H1 (cell line): ENCODE results near the gene NTPCR. TPM values are rescaled to one million over a fixed set of nuclear protein-coding genes. Genes with fewer than 3 reads are reported as not detected.

Source experiments
- CTCF ChIA-PET: fragments of 300-600 bp; sonication (Branson Sonifier 250); formaldehyde crosslinking; loops from one replicate; lab custom pipeline; 2021; ENCODE audit not compliant: partially characterized antibody; lab: Charles Lee
- POLR2A ChIA-PET: fragments of 300-600 bp; sonication (Branson Sonifier 250); formaldehyde crosslinking; loops from one replicate; lab custom pipeline; 2021; ENCODE audit warnings: inconsistent platforms; ENCODE audit not compliant: partially characterized antibody; lab: Charles Lee
- DNase-seq, 2 experiments: peaks; one replicate each; pipeline versions ENCODE4 v3.0.0 to v3.0.0-alpha.2; 2010 to 2022; ENCODE audit warnings: low spot score in 2 of 2, low read depth in 1 of 2, mixed read lengths in 1 of 2
- FAIRE-seq: peaks from 2 replicates; lab custom pipeline; 2011; peaks lifted over from hg19 to GRCh38; lab: Jason Lieb, UNC
- H2AFZ ChIP-seq: 2 replicates; pipeline ENCODE4 v1.8.1; 2012; ENCODE audit warnings: low read length, inconsistent platforms
- H2AK5ac ChIP-seq: 2 replicates; pipeline ENCODE4 v1.6.1; 2013; ENCODE audit warnings: low read depth, low read length
- H2BK120ac ChIP-seq: replicated peaks from 2 replicates; pipeline ENCODE3; 2013; ENCODE audit warnings: low read depth, low read length, inconsistent platforms
- H2BK12ac ChIP-seq: 2 replicates; pipeline ENCODE4 v1.6.1; 2013; ENCODE audit warnings: low read depth, low read length
- H2BK15ac ChIP-seq: 2 replicates; pipeline ENCODE4 v1.6.1; 2013; ENCODE audit warnings: low read length
- H2BK20ac ChIP-seq: 2 replicates; pipeline ENCODE4 v1.6.1; 2013; ENCODE audit warnings: low read length
- H2BK5ac ChIP-seq: 2 replicates; pipeline ENCODE4 v1.6.1; 2013; ENCODE audit warnings: low read depth, low read length
- H3K14ac ChIP-seq: 2 replicates; pipeline ENCODE4 v1.6.1; 2013; ENCODE audit warnings: inconsistent platforms; ENCODE audit not compliant: insufficient read length
- H3K18ac ChIP-seq: 2 replicates; pipeline ENCODE4 v1.6.1; 2013; ENCODE audit warnings: low read length; ENCODE audit errors: extremely low read depth
- H3K23ac ChIP-seq: 2 replicates; pipeline ENCODE4 v1.6.1; 2013; ENCODE audit warnings: inconsistent platforms; ENCODE audit not compliant: insufficient read length
- H3K23me2 ChIP-seq: 2 replicates; pipeline ENCODE4 v1.6.1; 2013; ENCODE audit warnings: low read depth, low read length
- H3K27ac ChIP-seq: 2 replicates; pipeline ENCODE4 v1.6.1; 2011; ENCODE audit warnings: low read depth, low read length, inconsistent platforms
- H3K27me3 ChIP-seq, 4 experiments: replicated peaks in 1 of 4; 1 replicate in 1 of 4; 2 replicates in 3 of 4; pipeline versions ENCODE4 v1.6.1 to v1.8.1; 2011 to 2013; ENCODE audit warnings: low read length in 3 of 4, mild to moderate bottlenecking in 3 of 4, inconsistent platforms in 2 of 4, mixed read lengths in 2 of 4, moderate library complexity in 1 of 4; ENCODE audit not compliant: control insufficient read depth in 3 of 4, insufficient read depth in 3 of 4; ENCODE audit errors: extremely low read depth in 1 of 4
- H3K36me3 ChIP-seq, 4 experiments: 2 replicates each; pipeline versions ENCODE4 v1.6.1 to v1.8.1; 2011 to 2013; ENCODE audit warnings: mild to moderate bottlenecking in 4 of 4, low read length in 3 of 4, moderate library complexity in 2 of 4, control low read depth in 1 of 4, inconsistent platforms in 1 of 4; ENCODE audit not compliant: insufficient read depth in 4 of 4, control insufficient read depth in 2 of 4
- H3K4ac ChIP-seq: replicated peaks from 2 replicates; pipeline ENCODE3; 2013; ENCODE audit warnings: low read length, low read depth, mixed read lengths, inconsistent platforms; ENCODE audit not compliant: insufficient read length
- H3K4me1 ChIP-seq, 4 experiments: replicated peaks in 1 of 4; 1 replicate in 1 of 4; 2 replicates in 3 of 4; pipeline versions ENCODE4 v1.6.1 to v1.8.1; 2011 to 2013; ENCODE audit warnings: low read length in 3 of 4, inconsistent platforms in 2 of 4, mixed read lengths in 1 of 4; ENCODE audit not compliant: insufficient read depth in 4 of 4, control insufficient read depth in 3 of 4
- H3K4me2 ChIP-seq, 2 experiments: 2 replicates each; pipeline versions ENCODE4 v1.6.1 to v1.8.1; 2011 to 2013; ENCODE audit warnings: low read depth in 2 of 2, low read length in 2 of 2, control low read depth in 1 of 2, inconsistent platforms in 1 of 2, mild to moderate bottlenecking in 1 of 2; ENCODE audit not compliant: insufficient read depth in 1 of 2
- H3K4me3 ChIP-seq, 4 experiments: fragments of 200-600, 300-600 bp in 1 of 4; sonication (generic), shearing (Covaris generic), sonication (Bioruptor Twin) in 1 of 4; 2 replicates each; pipeline versions ENCODE4 v1.5.1 to v1.8.1; 2011 to 2016; ENCODE audit warnings: low read length in 4 of 4, low read depth in 3 of 4, control low read depth in 2 of 4, inconsistent platforms in 2 of 4, mild to moderate bottlenecking in 2 of 4, mixed read lengths in 1 of 4, moderate library complexity in 1 of 4; ENCODE audit not compliant: insufficient read depth in 2 of 4; ENCODE audit errors: extremely low read depth in 1 of 4
- H3K56ac ChIP-seq: replicated peaks from 2 replicates; pipeline ENCODE3; 2013; ENCODE audit warnings: low read depth, mild to moderate bottlenecking, mixed read lengths, low read length, inconsistent platforms; ENCODE audit not compliant: insufficient read length
- H3K79me1 ChIP-seq: 2 replicates; pipeline ENCODE4 v1.6.1; 2013; ENCODE audit warnings: low read depth, low read length, control low read depth
- H3K79me2 ChIP-seq, 2 experiments: 2 replicates each; pipeline versions ENCODE4 v1.6.1 to v1.8.1; 2012 to 2013; ENCODE audit warnings: low read length in 2 of 2, mild to moderate bottlenecking in 2 of 2, inconsistent platforms in 1 of 2; ENCODE audit not compliant: insufficient read depth in 2 of 2, control insufficient read depth in 1 of 2
- H3K9ac ChIP-seq, 4 experiments: replicated peaks in 1 of 4; 1 replicate in 1 of 4; 2 replicates in 3 of 4; pipeline versions ENCODE4 v1.6.1 to v1.8.1; 2011 to 2013; ENCODE audit warnings: low read depth in 3 of 4, low read length in 3 of 4, control low read depth in 2 of 4, mild to moderate bottlenecking in 2 of 4, moderate library complexity in 2 of 4, inconsistent platforms in 1 of 4; ENCODE audit errors: extremely low read depth in 1 of 4
- H3K9me3 ChIP-seq, 2 experiments: 2 replicates each; pipeline versions ENCODE4 v1.6.1 to v1.8.1; 2012 to 2013; ENCODE audit warnings: mild to moderate bottlenecking in 2 of 2, moderate library complexity in 2 of 2, control low read depth in 1 of 2, inconsistent platforms in 1 of 2, low read depth in 1 of 2, low read length in 1 of 2, mixed read lengths in 1 of 2; ENCODE audit not compliant: insufficient read depth in 2 of 2
- H4K20me1 ChIP-seq, 2 experiments: replicated peaks in 1 of 2; 2 replicates each; pipeline versions ENCODE3 to v1.8.1; 2011 to 2013; ENCODE audit warnings: inconsistent platforms in 2 of 2, low read length in 2 of 2, mild to moderate bottlenecking in 1 of 2; ENCODE audit not compliant: insufficient read depth in 2 of 2, control insufficient read depth in 1 of 2
- H4K5ac ChIP-seq: 2 replicates; pipeline ENCODE4 v1.6.1; 2013; ENCODE audit warnings: low read length, low read depth, mixed read lengths, inconsistent platforms; ENCODE audit not compliant: insufficient read length
- H4K8ac ChIP-seq: 2 replicates; pipeline ENCODE4 v1.8.0; 2013; ENCODE audit warnings: mild to moderate bottlenecking, moderate library complexity, low read length, inconsistent platforms; ENCODE audit not compliant: insufficient read depth; ENCODE audit errors: extremely low read depth
- H4K91ac ChIP-seq: replicated peaks from 2 replicates; pipeline ENCODE3; 2013; ENCODE audit warnings: low read length, mixed read lengths, inconsistent platforms; ENCODE audit not compliant: insufficient read length
- ATF2 ChIP-seq: IDR thresholded peaks from 2 replicates; pipeline ENCODE4 v1.6.1; 2012; ENCODE audit warnings: low read length, inconsistent platforms
- BCL11A ChIP-seq, 2 experiments: IDR thresholded peaks; one replicate each; pipeline ENCODE4 v1.6.1; 2011; ENCODE audit warnings: low read depth in 2 of 2, low read length in 2 of 2, mild to moderate bottlenecking in 2 of 2
- CEBPB ChIP-seq: IDR thresholded peaks from 2 replicates; pipeline ENCODE4 v1.6.1; 2012; ENCODE audit warnings: low read depth, low read length
- CTBP2 ChIP-seq: IDR thresholded peaks from 2 replicates; pipeline ENCODE4 v1.7.0; 2011; ENCODE audit warnings: borderline replicate concordance, mild to moderate bottlenecking, moderate library complexity, mixed read lengths, low read length; ENCODE audit not compliant: insufficient read depth, insufficient read length
- FOSL1 ChIP-seq: IDR thresholded peaks from 2 replicates; pipeline ENCODE4 v1.6.1; 2011; ENCODE audit warnings: mild to moderate bottlenecking, low read depth, low read length, moderate library complexity; ENCODE audit not compliant: insufficient read depth
- HDAC6 ChIP-seq: IDR thresholded peaks from one replicate; pipeline ENCODE4 v1.7.1; 2012; ENCODE audit warnings: low read depth, mild to moderate bottlenecking, inconsistent platforms, low read length, moderate library complexity
- KDM5A ChIP-seq: fragments of 200-600 bp; IDR thresholded peaks from 2 replicates; pipeline ENCODE4 v1.7.1; 2012; ENCODE audit warnings: mild to moderate bottlenecking, low read length, inconsistent platforms, mixed read lengths
- RFX5 ChIP-seq: IDR thresholded peaks from 2 replicates; pipeline ENCODE4 v1.6.1; 2011; ENCODE audit warnings: low read depth, low read length, improper control_type of control experiment, borderline replicate concordance
- SIN3A ChIP-seq, 2 experiments: IDR thresholded peaks in 1 of 2; conservative IDR thresholded peaks in 1 of 2; 2 replicates each; pipeline ENCODE4 v1.6.1; 2011 to 2012; ENCODE audit warnings: low read length in 2 of 2, improper control_type of control experiment in 1 of 2, low read depth in 1 of 2, mild to moderate bottlenecking in 1 of 2
- SIX5 ChIP-seq: IDR thresholded peaks from 2 replicates; pipeline ENCODE4 v1.6.1; 2011; ENCODE audit warnings: mild to moderate bottlenecking, low read depth, low read length
- TAF1 ChIP-seq: IDR thresholded peaks from 2 replicates; pipeline ENCODE4 v1.6.1; 2011; ENCODE audit warnings: mild to moderate bottlenecking, low read depth, low read length
- TCF12 ChIP-seq: IDR thresholded peaks from 2 replicates; pipeline ENCODE4 v1.6.1; 2011; ENCODE audit warnings: low read depth, mild to moderate bottlenecking, low read length
- WGBS, 2 experiments: shearing (Covaris generic) in 1 of 2; methylation state at CpG; one replicate each; pipeline versions ENCODE4 v1.1.6 to v1.1.7; 2013 to 2015; ENCODE audit warnings: low lambda C conversion rate in 2 of 2, mixed read lengths in 2 of 2, inconsistent platforms in 1 of 2, low coverage in 1 of 2, missing lambda C conversion rate in 1 of 2; ENCODE audit not compliant: insufficient replicate concordance in 2 of 2, insufficient coverage in 1 of 2, insufficient read length in 1 of 2; ENCODE audit errors: extremely low coverage in 1 of 2, missing lambda C conversion rate in 1 of 2; 5-methylcytosine and 5-hydroxymethylcytosine counted together
- polyA plus RNA-seq, 7 experiments: library from polyadenylated mRNA; depleted of rRNA in 3 of 7; stranded (reverse) in 5 of 7; unstranded in 2 of 7; fragments of >200 nt in 5 of 7; fragments of 200-250 nt in 2 of 7; gene quantifications; 1 replicate in 5 of 7; 2 replicates in 1 of 7; 4 replicates in 1 of 7; pipeline versions ENCODE4 v1.2.1 to v1.2.3, GENCODE V29; 2011 to 2013; ENCODE audit warnings: missing spikeins in 2 of 7, mixed read lengths in 2 of 7
- total RNA-seq: library from RNA; stranded (reverse); fragmentation: NEBNext Ultra II Directional; extraction: Animal tissue kit (Norgen Biotek cat#: 25700); gene quantifications from 2 replicates; pipeline ENCODE4 v1.2.1, GENCODE V29; 2021

Gene NTPCR
- total and polyA plus RNA-seq, 2 of the 8 experiments (the other 6 are each of a cell fraction or from before 2014, with no cell fraction given) = 22.6 to 73.1 TPM

- H2AK5ac ChIP-seq = no peak overlapping the region
- H2BK120ac ChIP-seq = no peak overlapping the region
- H3K4me1 ChIP-seq = no peaks in the 10 kb centered on the region; a peak in 1 of 7 replicates
- H3K4me2 ChIP-seq = no peak overlapping the region
- no peak overlapping the region for H3K27ac ChIP-seq
- no peak overlapping the region for H3K23ac ChIP-seq
- 70% methylated on average over 3 of the region's 3 CpGs; no CpG with 5 or more reads in 1 of the 2 experiments for WGBS, 2 experiments
- no peak overlapping the region for H3K56ac ChIP-seq
- DNase-seq (no peak), FAIRE-seq (no peak)
- H3K36me3 ChIP-seq = no peaks in the 10 kb centered on the region
- H4K8ac ChIP-seq = no peak overlapping the region
- no peak overlapping the region for H2BK20ac ChIP-seq
- H4K20me1 ChIP-seq = no peaks in the 10 kb centered on the region
- H3K9me3 ChIP-seq = no peaks in the 10 kb centered on the region
- no peaks in the 10 kb centered on the region for H3K79me2 ChIP-seq
- no peak overlapping the region for H2BK5ac ChIP-seq
- no peak overlapping the region for H2BK12ac ChIP-seq
- ChIA-PET POLR2A (no interaction called here), CTCF (interaction anchor here (0.6 kb wide), 1 partner anchor 488 kb away, joined by 3 read pairs; no protein-coding TSS in a partner anchor)
- H3K23me2 ChIP-seq = no peaks in the 10 kb centered on the region
- H3K9ac ChIP-seq = no peak overlapping the region
- H3K4me3 ChIP-seq = no peak overlapping the region
- no peak overlapping the region for H3K18ac ChIP-seq
- no peaks in the 10 kb centered on the region for H3K79me1 ChIP-seq
- H2AFZ ChIP-seq = no peak overlapping the region
- no peak overlapping the region for H3K4ac ChIP-seq
- no peak overlapping the region for H2BK15ac ChIP-seq
- no peaks in the 10 kb centered on the region for H3K27me3 ChIP-seq
- H4K5ac ChIP-seq = no peak overlapping the region
- no peak overlapping the region for H4K91ac ChIP-seq
- no peak overlapping the region for H3K14ac ChIP-seq
- TF ChIP-seq CTBP2 (no peak), SIN3A (conservative IDR thresholded peaks at IDR 0.05 in 1 of 2, IDR thresholded peaks at IDR 0.05 in 1 of 2; ENCODE audit: low read depth in 1 of 2, low read length in 2 of 2) (no peak), TAF1 (no peak), RFX5 (no peak), CEBPB (no peak), KDM5A (no peak), BCL11A (IDR thresholded peaks at IDR 0.05; ENCODE audit: low read depth in 2 of 2, low read length in 2 of 2) (no peak), ATF2 (no peak), TCF12 (no peak), HDAC6 (no peak), FOSL1 (no peak), SIX5 (no peak)
Observed at GRCh38 chr1:233031521-233031920, 81.1 kb downstream of the NTPCR start.
